GM12878 (cell line): ENCODE measurements around the gene BSND. TPM values are rescaled to one million over a fixed set of nuclear protein-coding genes. Genes with fewer than 3 reads are reported as not detected.

ENCODE experiments used
- ATAC-seq: fragments of 200-7000 bp; cut with Tn5 transposase; 3 replicates; pipeline ENCODE4 v1.9.1; 2020; ENCODE audit warnings: mild to moderate bottlenecking, moderate library complexity
- BruUV-seq: library from RNA; stranded (reverse); fragments of 400-500 nt; replicated peaks from 2 replicates; lab custom pipeline; 2021; lab: Mats Ljungman, UMichigan
- CTCF ChIA-PET: fragments of 300-600 bp; sonication (Branson Sonifier 250); formaldehyde crosslinking; extraction: SDS; loops from one replicate; lab custom pipeline; 2021; ENCODE audit warnings: inconsistent platforms; lab: Yijun Ruan, JAX
- POLR2A ChIA-PET: fragments of 350-600 bp; formaldehyde crosslinking; extraction: SDS; loops from one replicate; lab custom pipeline; 2021; ENCODE audit warnings: inconsistent platforms; lab: Charles Lee
- RAD21 ChIA-PET: fragments of 300-600 bp; sonication (Branson Sonifier 250); formaldehyde crosslinking; loops from one replicate; lab custom pipeline; 2023; ENCODE audit warnings: antibody characterized with exemption; ENCODE audit not compliant: unreplicated experiment; lab: Charles Lee
- SMC1A ChIA-PET: fragments of 300-600 bp; sonication (Branson Sonifier 250); formaldehyde crosslinking; loops from one replicate; lab custom pipeline; 2023; ENCODE audit not compliant: unreplicated experiment, uncharacterized antibody; lab: Charles Lee
- DNase-seq: peaks from one replicate; pipeline ENCODE4 v3.0.0-alpha.2; 2011; ENCODE audit warnings: low read depth, low spot score
- FAIRE-seq: peaks from 3 replicates; lab custom pipeline; 2011; peaks lifted over from hg19 to GRCh38; lab: Jason Lieb, UNC
- H2AFZ ChIP-seq: 2 replicates; pipeline ENCODE4 v1.6.0; 2011; ENCODE audit warnings: low read depth, low read length, control low read depth; ENCODE audit not compliant: control insufficient read depth
- H3K27ac ChIP-seq: 2 replicates; pipeline ENCODE4 v1.5.1; 2011; ENCODE audit warnings: control low read depth; ENCODE audit not compliant: control insufficient read depth, insufficient read depth
- H3K27me3 ChIP-seq, 2 experiments: replicated peaks in 1 of 2; 2 replicates each; pipeline versions ENCODE4 v1.6.0 to v1.6.1; 2011; ENCODE audit warnings: low read length in 1 of 2; ENCODE audit not compliant: control insufficient read depth in 2 of 2, insufficient read depth in 2 of 2
- H3K36me3 ChIP-seq, 2 experiments: 2 replicates each; pipeline ENCODE4 v1.5.1; 2011; ENCODE audit warnings: low read length in 1 of 2; ENCODE audit not compliant: control insufficient read depth in 2 of 2, insufficient read depth in 2 of 2
- H3K4me1 ChIP-seq: 2 replicates; pipeline ENCODE4 v1.6.1; 2011; ENCODE audit warnings: mild to moderate bottlenecking, low read length, moderate library complexity, mixed read lengths; ENCODE audit not compliant: control insufficient read depth, insufficient read depth
- H3K4me2 ChIP-seq: 2 replicates; pipeline ENCODE4 v1.6.0; 2011; ENCODE audit warnings: control low read depth; ENCODE audit not compliant: control insufficient read depth, insufficient read depth
- H3K4me3 ChIP-seq: fragments of 200-600 bp; sonication (generic); 2 replicates; pipeline ENCODE4 v1.5.1; 2016
- H3K79me2 ChIP-seq: 2 replicates; pipeline ENCODE4 v1.6.0; 2011; ENCODE audit warnings: low read length; ENCODE audit not compliant: control insufficient read depth, insufficient read depth
- H3K9ac ChIP-seq: 2 replicates; pipeline ENCODE4 v1.8.0; 2011; ENCODE audit warnings: low read length, control low read depth, mixed read lengths; ENCODE audit not compliant: control insufficient read depth, insufficient read depth
- H3K9me3 ChIP-seq: replicated peaks from 3 replicates; pipeline ENCODE4 v1.5.1; 2011; ENCODE audit warnings: mild to moderate bottlenecking, low read length; ENCODE audit not compliant: control insufficient read depth, insufficient read depth
- H4K20me1 ChIP-seq: 2 replicates; pipeline ENCODE4 v1.6.0; 2011; ENCODE audit not compliant: control insufficient read depth, insufficient read depth
- ATF7 ChIP-seq: fragments of 450-650 bp; IDR thresholded peaks from 2 replicates; pipeline ENCODE4 v1.6.1; 2016; ENCODE audit warnings: low read depth, mild to moderate bottlenecking
- CHD2 ChIP-seq: IDR thresholded peaks from 2 replicates; pipeline ENCODE4 v1.6.1; 2011; ENCODE audit warnings: low read depth, low read length, improper control_type of control experiment, borderline replicate concordance
- CHD4 ChIP-seq: fragments of 200-600 bp; sonication (generic); IDR thresholded peaks from 2 replicates; pipeline ENCODE4 v1.6.1; 2016; ENCODE audit warnings: mild to moderate bottlenecking
- FOXK2 ChIP-seq: fragments of 450-650 bp; IDR thresholded peaks from 2 replicates; pipeline ENCODE4 v1.6.1; 2017; ENCODE audit warnings: mild to moderate bottlenecking, moderate library complexity
- MTA2 ChIP-seq: fragments of 450-650 bp; IDR thresholded peaks from 2 replicates; pipeline ENCODE4 v1.6.1; 2016; ENCODE audit warnings: low read depth, mild to moderate bottlenecking, moderate library complexity
- PAX8 ChIP-seq: fragments of 450-650 bp; IDR thresholded peaks from 2 replicates; pipeline ENCODE4 v1.6.1; 2017; ENCODE audit warnings: mild to moderate bottlenecking, moderate library complexity
- SP1 ChIP-seq: IDR thresholded peaks from one replicate; pipeline ENCODE4 v1.6.1; 2011; ENCODE audit warnings: low read depth, low read length
- YY1 ChIP-seq: IDR thresholded peaks from 2 replicates; pipeline ENCODE4 v1.6.1; 2011; ENCODE audit warnings: low read depth, mild to moderate bottlenecking, low read length
- WGBS: methylation state at CpG from one replicate; pipeline ENCODE4 v1.1.6; 2016; ENCODE audit warnings: low lambda C conversion rate; ENCODE audit not compliant: insufficient replicate concordance, insufficient coverage; ENCODE audit errors: missing lambda C conversion rate; 5-methylcytosine and 5-hydroxymethylcytosine counted together
- in situ Hi-C: fragments of 300-500 bp; cut with MboI; formaldehyde crosslinking; loops from 9 replicates; pipeline ENCODE4 v1.14.3; 2018; ENCODE audit warnings: mixed read lengths
- intact Hi-C: fragments of 100-400 bp; cut with micrococcal nuclease; formaldehyde crosslinking; loops from one replicate; pipeline ENCODE4 v1.14.2; 2022; ENCODE audit not compliant: unreplicated experiment
- polyA plus RNA-seq, 11 experiments: library from polyadenylated mRNA; depleted of rRNA in 4 of 11; unstranded in 6 of 11; stranded (reverse) in 5 of 11; fragments of >200 nt; fragmentation: Nextera tagmentation in 4 of 11; fragmentation: Illumina TruSeq in 1 of 11; extraction: Ambion mirVana in 4 of 11; extraction: Trizol in 1 of 11; gene quantifications; 1 replicate in 1 of 11; 2 replicates in 10 of 11; pipeline versions ENCODE4 v1.2.1 to v1.2.3, GENCODE V29; 2011 to 2016; ENCODE audit warnings: inconsistent platforms in 2 of 11, missing spikeins in 2 of 11, low read depth in 1 of 11
- total RNA-seq, 4 experiments: library from RNA; depleted of rRNA in 3 of 4; stranded (reverse); fragments of >200 nt in 3 of 4; fragmentation: Illumina TruSeq in 1 of 4; extraction: Trizol in 1 of 4; gene quantifications; 2 replicates each; pipeline versions ENCODE4 v1.2.1 to v1.2.3, GENCODE V29; 2013 to 2021
- TF ChIP-seq, protein P1 (sequence below): IDR thresholded peaks from 2 replicates; pipeline ENCODE4 v1.6.1; 2012; ENCODE audit warnings: mild to moderate bottlenecking, low read depth, low read length
- TF ChIP-seq, protein P2 (sequence below): IDR thresholded peaks from 2 replicates; pipeline ENCODE4 v1.6.1; 2011; ENCODE audit warnings: borderline replicate concordance, low read depth, mild to moderate bottlenecking, moderate library complexity, mixed read lengths, low read length; ENCODE audit not compliant: insufficient read depth; ENCODE audit errors: extremely low read length
- TF ChIP-seq, protein P3 (sequence below): IDR thresholded peaks from 2 replicates; pipeline ENCODE4 v1.6.1; 2012; ENCODE audit warnings: low read depth, low read length, improper control_type of control experiment
- TF ChIP-seq, protein P4 (sequence below): IDR thresholded peaks from 2 replicates; pipeline ENCODE4 v1.6.1; 2011; ENCODE audit warnings: mild to moderate bottlenecking, low read depth, low read length, moderate library complexity; ENCODE audit not compliant: insufficient replicate concordance
- TF ChIP-seq, protein P5 (sequence below): fragments of 450-650 bp; IDR thresholded peaks from 2 replicates; pipeline ENCODE4 v1.6.1; 2017; ENCODE audit warnings: low read depth, mild to moderate bottlenecking, moderate library complexity

The BSND gene
- total and polyA plus RNA-seq, 10 of the 15 experiments (the other 5 are each of a cell fraction or from before 2014, with no cell fraction given) = not detected

DNA sequence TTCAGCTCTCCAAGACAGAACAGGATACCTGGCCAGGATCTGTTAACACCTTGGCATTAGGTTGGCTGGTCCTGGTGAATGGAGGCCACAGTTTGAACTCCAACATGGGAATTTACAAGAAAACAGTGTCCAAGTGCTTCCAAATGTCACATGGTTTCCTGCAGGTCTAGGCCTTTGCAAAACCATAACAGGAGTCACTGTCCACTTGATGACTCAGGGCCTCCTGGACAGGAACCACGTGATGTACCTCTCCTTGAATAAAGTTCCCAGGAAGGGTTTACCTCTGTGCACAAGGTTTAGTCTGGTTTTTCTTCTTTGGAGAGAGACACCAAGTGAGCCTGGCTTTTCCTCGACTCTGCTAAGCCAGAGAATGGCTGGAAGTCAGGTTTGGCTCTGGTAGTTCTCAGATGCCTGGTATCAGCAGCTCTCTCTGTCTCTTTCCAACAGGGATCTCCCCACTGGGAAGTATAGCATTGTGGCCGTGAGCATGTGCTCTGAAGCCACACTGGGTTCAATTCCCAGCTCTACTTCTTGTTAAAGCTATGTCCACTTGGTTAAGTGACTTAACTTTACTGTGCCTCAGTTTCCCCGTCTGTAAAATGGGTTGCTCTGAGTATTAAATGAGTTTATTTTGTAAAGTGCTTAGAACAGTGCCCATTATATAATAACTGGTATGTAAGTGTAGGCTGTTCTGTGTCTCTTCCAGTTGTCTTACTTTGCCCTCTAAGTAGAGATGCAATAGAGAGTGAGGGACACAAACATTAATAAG is 45.6 kb upstream of the BSND start (continued):
- TF ChIP-seq, protein P1, sequence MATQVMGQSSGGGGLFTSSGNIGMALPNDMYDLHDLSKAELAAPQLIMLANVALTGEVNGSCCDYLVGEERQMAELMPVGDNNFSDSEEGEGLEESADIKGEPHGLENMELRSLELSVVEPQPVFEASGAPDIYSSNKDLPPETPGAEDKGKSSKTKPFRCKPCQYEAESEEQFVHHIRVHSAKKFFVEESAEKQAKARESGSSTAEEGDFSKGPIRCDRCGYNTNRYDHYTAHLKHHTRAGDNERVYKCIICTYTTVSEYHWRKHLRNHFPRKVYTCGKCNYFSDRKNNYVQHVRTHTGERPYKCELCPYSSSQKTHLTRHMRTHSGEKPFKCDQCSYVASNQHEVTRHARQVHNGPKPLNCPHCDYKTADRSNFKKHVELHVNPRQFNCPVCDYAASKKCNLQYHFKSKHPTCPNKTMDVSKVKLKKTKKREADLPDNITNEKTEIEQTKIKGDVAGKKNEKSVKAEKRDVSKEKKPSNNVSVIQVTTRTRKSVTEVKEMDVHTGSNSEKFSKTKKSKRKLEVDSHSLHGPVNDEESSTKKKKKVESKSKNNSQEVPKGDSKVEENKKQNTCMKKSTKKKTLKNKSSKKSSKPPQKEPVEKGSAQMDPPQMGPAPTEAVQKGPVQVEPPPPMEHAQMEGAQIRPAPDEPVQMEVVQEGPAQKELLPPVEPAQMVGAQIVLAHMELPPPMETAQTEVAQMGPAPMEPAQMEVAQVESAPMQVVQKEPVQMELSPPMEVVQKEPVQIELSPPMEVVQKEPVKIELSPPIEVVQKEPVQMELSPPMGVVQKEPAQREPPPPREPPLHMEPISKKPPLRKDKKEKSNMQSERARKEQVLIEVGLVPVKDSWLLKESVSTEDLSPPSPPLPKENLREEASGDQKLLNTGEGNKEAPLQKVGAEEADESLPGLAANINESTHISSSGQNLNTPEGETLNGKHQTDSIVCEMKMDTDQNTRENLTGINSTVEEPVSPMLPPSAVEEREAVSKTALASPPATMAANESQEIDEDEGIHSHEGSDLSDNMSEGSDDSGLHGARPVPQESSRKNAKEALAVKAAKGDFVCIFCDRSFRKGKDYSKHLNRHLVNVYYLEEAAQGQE = no peak
- TF ChIP-seq FOXK2 (no peak), ATF7 (no peak), CHD2 (no peak), YY1 (no peak)
- TF ChIP-seq, protein P2, sequence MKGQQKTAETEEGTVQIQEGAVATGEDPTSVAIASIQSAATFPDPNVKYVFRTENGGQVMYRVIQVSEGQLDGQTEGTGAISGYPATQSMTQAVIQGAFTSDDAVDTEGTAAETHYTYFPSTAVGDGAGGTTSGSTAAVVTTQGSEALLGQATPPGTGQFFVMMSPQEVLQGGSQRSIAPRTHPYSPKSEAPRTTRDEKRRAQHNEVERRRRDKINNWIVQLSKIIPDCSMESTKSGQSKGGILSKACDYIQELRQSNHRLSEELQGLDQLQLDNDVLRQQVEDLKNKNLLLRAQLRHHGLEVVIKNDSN = no peak

DNA sequence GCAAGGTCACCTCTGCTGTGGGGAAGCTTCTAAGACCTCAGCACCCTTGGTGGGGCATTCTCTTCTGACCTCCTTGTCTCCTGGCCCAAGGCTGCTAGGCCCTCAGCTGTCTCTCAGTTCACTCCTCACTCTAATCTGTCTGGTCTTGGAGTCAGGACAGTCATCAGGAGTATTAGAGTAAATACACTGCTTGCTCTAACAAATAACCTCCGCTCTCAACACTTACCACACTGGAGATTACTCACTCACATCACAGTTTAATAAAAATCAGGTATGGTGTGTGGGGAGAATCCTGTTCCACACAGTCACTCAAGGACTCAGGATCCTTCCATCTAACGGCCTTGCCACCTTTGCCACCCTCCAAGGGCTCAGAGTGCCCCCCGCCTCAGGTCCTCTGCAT is 44.9 kb upstream of the BSND start:
- Histone ChIP-seq H3K36me3 (no peaks in the 10 kb centered on the region), H3K4me2 (no peak overlapping the region), H3K4me3 (no peak overlapping the region), H3K79me2 (no peaks in the 10 kb centered on the region), H3K4me1 (no peaks in the 10 kb centered on the region), H2AFZ (no peak overlapping the region), H3K9ac (no peak overlapping the region), H3K9me3 (no peaks in the 10 kb centered on the region; the same call in 2 of the 3 replicates), H3K27ac (no peak overlapping the region), H4K20me1 (no peaks in the 10 kb centered on the region), H3K27me3 (no peaks in the 10 kb centered on the region)
- DNase-seq = no peak
- 34% methylated on average over 3 of the region's 3 CpGs for WGBS
- RAD21 ChIA-PET = interaction anchor here (0.9 kb wide), 1 partner anchor 9 kb away, joined by 3 read pairs; no protein-coding TSS in a partner anchor
- in situ Hi-C loops = loop anchor here (5.0 kb wide), 1 partner anchor 43 kb away; the partner anchor contains the start of gene BSND
- no peak for FAIRE-seq
- POLR2A ChIA-PET = no interaction called here
- intact Hi-C loops = no loop called here
- CTCF ChIA-PET = interaction anchor here (1.3 to 11.9 kb wide), 4 partner anchors 9 to 68 kb away, joined by 3 to 436 read pairs (median 6); partner anchors contain the start of gene BSND
- ATAC-seq = no peak
- no TSS peak for BruUV-seq
- SMC1A ChIA-PET = no interaction called here
- TF ChIP-seq, protein P3, sequence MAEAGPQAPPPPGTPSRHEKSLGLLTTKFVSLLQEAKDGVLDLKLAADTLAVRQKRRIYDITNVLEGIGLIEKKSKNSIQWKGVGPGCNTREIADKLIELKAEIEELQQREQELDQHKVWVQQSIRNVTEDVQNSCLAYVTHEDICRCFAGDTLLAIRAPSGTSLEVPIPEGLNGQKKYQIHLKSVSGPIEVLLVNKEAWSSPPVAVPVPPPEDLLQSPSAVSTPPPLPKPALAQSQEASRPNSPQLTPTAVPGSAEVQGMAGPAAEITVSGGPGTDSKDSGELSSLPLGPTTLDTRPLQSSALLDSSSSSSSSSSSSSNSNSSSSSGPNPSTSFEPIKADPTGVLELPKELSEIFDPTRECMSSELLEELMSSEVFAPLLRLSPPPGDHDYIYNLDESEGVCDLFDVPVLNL = no peak
- TF ChIP-seq CHD4 (no peak), PAX8 (no peak), SP1 (no peak), MTA2 (no peak)
- TF ChIP-seq, protein P4, sequence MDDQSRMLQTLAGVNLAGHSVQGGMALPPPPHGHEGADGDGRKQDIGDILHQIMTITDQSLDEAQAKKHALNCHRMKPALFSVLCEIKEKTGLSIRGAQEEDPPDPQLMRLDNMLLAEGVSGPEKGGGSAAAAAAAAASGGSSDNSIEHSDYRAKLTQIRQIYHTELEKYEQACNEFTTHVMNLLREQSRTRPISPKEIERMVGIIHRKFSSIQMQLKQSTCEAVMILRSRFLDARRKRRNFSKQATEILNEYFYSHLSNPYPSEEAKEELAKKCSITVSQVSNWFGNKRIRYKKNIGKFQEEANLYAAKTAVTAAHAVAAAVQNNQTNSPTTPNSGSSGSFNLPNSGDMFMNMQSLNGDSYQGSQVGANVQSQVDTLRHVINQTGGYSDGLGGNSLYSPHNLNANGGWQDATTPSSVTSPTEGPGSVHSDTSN = no peak
- TF ChIP-seq, protein P5, sequence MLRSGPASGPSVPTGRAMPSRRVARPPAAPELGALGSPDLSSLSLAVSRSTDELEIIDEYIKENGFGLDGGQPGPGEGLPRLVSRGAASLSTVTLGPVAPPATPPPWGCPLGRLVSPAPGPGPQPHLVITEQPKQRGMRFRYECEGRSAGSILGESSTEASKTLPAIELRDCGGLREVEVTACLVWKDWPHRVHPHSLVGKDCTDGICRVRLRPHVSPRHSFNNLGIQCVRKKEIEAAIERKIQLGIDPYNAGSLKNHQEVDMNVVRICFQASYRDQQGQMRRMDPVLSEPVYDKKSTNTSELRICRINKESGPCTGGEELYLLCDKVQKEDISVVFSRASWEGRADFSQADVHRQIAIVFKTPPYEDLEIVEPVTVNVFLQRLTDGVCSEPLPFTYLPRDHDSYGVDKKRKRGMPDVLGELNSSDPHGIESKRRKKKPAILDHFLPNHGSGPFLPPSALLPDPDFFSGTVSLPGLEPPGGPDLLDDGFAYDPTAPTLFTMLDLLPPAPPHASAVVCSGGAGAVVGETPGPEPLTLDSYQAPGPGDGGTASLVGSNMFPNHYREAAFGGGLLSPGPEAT = no peak
